Testis (tissue), 2 donors: Measurements from ENCODE around the gene SH2D3C.

Experiments
- CTCF ChIP-seq, 3 experiments: fragments of 450-650 bp in 2 of 3; fragments of 200-600 bp in 1 of 3; sonication (generic) in 1 of 3; IDR thresholded peaks; one replicate each; pipeline ENCODE4 v1.5.1; 2016 to 2019; ENCODE audit warnings: antibody characterized with exemption in 3 of 3, mild to moderate bottlenecking in 2 of 3, moderate library complexity in 1 of 3
- POLR2A ChIP-seq: fragments of 450-650 bp; IDR thresholded peaks from one replicate; pipeline ENCODE4 v1.6.1; 2017; ENCODE audit warnings: antibody characterized with exemption, mild to moderate bottlenecking, moderate library complexity

- TF ChIP-seq POLR2A (no peak), CTCF (IDR thresholded peaks at IDR 0.05) (no peak)
Measured at GRCh38 chr9:127761491-127761956, 16.9 kb downstream of the SH2D3C start.
